GM19193 (cell line): ENCODE data around the gene ZSCAN5B.
A peak's percentile ranks its signal among the peaks of the same experiment; 100 is the strongest.

ENCODE experiments used
- POLR2A ChIP-seq: IDR thresholded peaks from 4 replicates; pipeline ENCODE4 v1.6.1; 2011; ENCODE audit not compliant: insufficient read depth, insufficient read length; ENCODE audit errors: extremely low read depth

Gene ZSCAN5B

GRCh38 chr19:56153507-56153906 lies 44.1 kb downstream of the ZSCAN5B start:
- TF ChIP-seq POLR2A = no peak

- TF ChIP-seq POLR2A = no peak
These were observed 44.9 kb downstream of the ZSCAN5B start for GRCh38 chr19:56152644-56153043.

- TF ChIP-seq POLR2A = no peak
These were observed 47.2 kb downstream of the ZSCAN5B start for GRCh38 chr19:56150358-56150757.

GRCh38 chr19:56149656-56150038 lies 47.9 kb downstream of the ZSCAN5B start:
- TF ChIP-seq POLR2A = no peak

- TF ChIP-seq POLR2A = no peak
These were observed 49.5 kb downstream of the ZSCAN5B start for GRCh38 chr19:56148096-56148495.

- TF ChIP-seq POLR2A = no peak
These were observed 50.3 kb downstream of the ZSCAN5B start for GRCh38 chr19:56147307-56147706.

- no peak for TF ChIP-seq POLR2A
These were observed 50.7 kb downstream of the ZSCAN5B start for GRCh38 chr19:56146904-56147303.

GRCh38 chr19:56145698-56146097 lies 51.9 kb downstream of the ZSCAN5B start:
- no peak for TF ChIP-seq POLR2A

- no peak for TF ChIP-seq POLR2A
These were observed 52.8 kb downstream of the ZSCAN5B start for GRCh38 chr19:56144831-56145230.

- TF ChIP-seq POLR2A = no peak
These were observed 53.2 kb downstream of the ZSCAN5B start for GRCh38 chr19:56144376-56144775.

GRCh38 chr19:56142897-56143434 lies 54.6 kb downstream of the ZSCAN5B start:
- no peak for TF ChIP-seq POLR2A

GRCh38 chr19:56142087-56142787 lies 55.3 kb downstream of the ZSCAN5B start:
- no peak for TF ChIP-seq POLR2A

- no peak for TF ChIP-seq POLR2A
These were observed 56.1 kb downstream of the ZSCAN5B start for GRCh38 chr19:56141417-56141993.

- TF ChIP-seq POLR2A = peak; percentile 63
These were observed 56.8 kb downstream of the ZSCAN5B start, which contains the start of gene ZNF444 for GRCh38 chr19:56140583-56141416. Gene ZNF444, plus strand, starts transcription at chr19:56141287. Its CDS starts 5,625 bp downstream, at chr19:56146912.
